GM19328 (cell line): Measurements from ENCODE around the gene EZR.

Experiments used
- ATAC-seq: cut with Tn5 transposase; IDR thresholded peaks from one replicate; pipeline ENCODE4 v1.9.1; 2021; ENCODE audit warnings: mild to moderate bottlenecking, moderate library complexity; ENCODE audit not compliant: unreplicated experiment

The EZR gene

GRCh38 chr6:158764183-158764849 lies 54.9 kb downstream of the EZR start:
- no peak for ATAC-seq

DNA sequence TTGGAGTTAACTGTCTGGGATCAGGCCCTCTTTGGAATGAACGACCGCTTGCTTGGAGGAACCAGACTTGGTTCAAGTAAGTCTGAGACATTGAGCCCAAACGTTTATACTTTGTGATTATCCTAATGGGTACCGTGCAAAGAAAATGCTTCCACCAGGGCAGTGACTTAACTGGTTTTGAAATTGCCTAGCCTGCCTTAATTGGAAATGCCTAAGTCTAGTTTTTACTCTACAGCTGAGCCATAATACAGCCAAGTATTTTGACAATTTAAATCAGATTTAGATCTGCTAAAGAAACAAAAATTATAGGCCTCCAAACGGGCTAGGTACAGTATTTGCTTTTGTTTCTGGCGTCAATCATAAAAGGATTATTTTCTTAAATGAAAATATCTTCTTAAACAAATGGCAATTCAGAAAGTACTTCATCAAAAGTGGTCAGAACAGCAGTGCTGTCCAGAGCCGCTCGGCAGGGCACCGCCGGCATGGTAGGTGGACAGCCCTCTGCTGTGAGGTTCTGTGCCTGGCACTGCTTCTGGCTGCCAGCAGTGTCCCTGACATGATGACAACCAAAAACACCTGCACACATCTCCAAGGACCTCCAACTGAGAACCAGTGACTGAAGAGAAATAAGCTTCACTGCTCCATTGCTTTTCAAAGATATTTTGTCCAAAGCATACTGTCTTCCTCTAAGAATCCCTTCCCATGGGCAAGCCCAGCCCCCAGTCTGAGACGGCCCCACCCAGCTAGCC lies 55.6 kb downstream of the EZR start:
- ATAC-seq = no peak

DNA sequence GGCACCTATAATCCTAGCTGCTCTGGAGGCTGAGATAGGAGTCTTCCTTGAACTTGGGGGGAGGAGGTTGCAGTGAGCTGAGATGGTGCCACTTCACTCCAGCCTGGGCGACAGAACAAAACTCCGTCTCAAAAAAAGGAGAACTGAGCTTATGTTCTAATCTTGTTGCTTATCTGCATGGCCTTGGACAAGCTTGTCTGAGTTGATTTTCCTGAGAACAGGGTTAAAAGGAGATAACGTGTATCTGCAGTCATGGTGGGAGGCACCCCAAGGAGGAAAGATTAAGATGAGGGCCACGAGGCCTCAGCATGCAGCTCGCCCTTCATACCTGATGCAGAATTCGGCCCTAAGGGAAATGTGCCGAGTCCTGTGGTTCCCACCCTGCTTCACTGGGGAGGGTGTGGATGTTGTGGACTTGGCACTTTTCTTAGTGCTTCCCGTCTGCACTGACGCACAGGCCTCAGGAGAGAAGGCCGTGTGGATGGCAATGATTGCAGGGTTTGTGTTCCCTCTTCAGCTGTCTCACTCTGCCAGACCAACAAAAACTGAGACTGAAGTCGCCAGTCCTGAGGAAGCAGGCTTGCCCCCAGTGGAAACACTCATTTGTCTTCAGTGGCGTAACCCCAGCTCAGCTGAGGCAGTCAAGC lies 56.3 kb downstream of the EZR start:
- ATAC-seq = no peak

DNA sequence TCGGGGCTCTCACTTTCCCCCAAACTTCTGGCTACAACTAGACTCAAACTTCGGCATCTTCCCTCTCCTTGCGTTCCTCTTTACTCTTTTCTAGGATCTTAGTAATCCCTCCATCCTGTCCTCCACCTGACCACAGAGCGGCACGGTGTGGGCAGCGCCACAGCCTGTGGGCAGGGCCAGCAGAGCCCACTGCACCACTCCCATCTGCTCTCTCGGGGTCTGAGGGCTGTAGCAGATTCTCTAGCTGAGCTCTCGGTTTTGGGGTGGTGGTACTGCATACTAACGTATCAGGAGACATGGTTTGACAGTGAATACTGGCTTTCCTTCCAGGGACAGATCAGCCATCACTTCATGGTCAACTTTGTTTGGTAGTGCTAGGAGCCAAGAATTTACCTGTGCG lies 57.4 kb downstream of the EZR start:
- no peak for ATAC-seq

GRCh38 chr6:158760618-158761250 lies 58.4 kb downstream of the EZR start:
- ATAC-seq = no peak

GRCh38 chr6:158759966-158760617 lies 59.1 kb downstream of the EZR start:
- no peak for ATAC-seq

GRCh38 chr6:158758941-158759479 lies 60.2 kb downstream of the EZR start:
- no peak for ATAC-seq

GRCh38 chr6:158758451-158758860 lies 60.7 kb downstream of the EZR start:
- no peak for ATAC-seq

- ATAC-seq = no peak
These were observed 61.4 kb downstream of the EZR start for GRCh38 chr6:158757753-158758090.

DNA sequence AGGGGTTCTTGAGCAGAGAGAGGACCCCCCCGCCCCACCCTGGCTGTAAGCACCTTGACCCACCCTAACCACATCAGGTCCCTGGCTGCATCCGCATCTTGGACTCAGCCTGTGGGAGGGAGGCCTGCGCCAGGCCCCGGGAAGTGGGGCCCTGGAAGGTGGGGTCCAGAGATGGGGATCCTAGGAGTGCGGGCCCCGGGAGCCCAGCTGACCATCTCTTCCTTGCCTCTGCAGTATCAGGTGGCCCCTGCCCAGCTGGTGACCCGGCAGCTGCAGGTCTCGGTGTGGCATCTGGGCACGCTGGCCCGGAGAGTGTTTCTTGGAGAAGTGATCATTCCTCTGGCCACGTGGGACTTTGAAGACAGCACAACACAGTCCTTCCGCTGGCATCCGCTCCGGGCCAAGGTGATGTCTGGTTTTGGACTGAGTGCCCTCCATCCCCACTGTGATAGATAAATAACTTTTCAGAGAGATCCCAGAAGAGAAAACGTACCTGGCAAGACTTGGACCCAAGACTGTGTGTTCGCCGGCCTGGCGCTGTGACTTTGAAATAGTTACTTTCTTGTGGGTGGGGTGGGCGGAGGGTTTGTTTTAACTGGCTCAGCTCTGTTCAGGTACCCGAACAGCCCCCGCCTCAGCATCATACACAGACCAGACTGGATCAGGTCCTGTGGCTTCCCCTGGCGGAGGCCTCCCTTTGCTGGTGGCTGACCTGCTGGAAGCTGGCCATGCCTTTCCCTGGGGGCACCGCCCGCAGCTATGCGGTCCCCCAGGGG lies 62.0 kb downstream of the EZR start:
- ATAC-seq = no peak

- ATAC-seq = no peak
These were observed 63.0 kb downstream of the EZR start for GRCh38 chr6:158756126-158756525.

- no peak for ATAC-seq
These were observed 63.5 kb downstream of the EZR start for GRCh38 chr6:158755636-158756035.

DNA sequence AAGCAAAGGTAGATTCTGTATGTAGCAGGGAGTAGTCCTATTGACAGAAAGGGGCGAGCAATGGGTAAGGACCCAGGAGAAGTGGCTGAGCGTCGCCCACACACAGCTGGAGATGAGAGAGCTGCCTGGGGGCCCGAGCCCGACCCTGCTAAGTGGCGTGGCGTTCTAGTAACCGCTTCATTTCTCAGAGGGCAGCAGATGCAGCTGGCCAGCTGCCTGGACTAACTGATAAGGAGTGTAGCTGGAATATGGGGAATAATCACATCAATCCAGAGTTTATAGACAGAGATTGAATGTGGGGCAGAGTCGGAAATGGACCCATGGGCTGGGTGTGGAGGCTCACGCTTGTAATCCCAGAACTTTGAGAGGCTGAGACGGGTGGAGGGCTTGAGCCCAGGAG lies 64.4 kb downstream of the EZR start:
- no peak for ATAC-seq

GRCh38 chr6:158753811-158754210 lies 65.4 kb downstream of the EZR start:
- ATAC-seq = no peak

- ATAC-seq = no peak
These were observed 66.6 kb downstream of the EZR start for GRCh38 chr6:158752613-158753012.

GRCh38 chr6:158751921-158752320 lies 67.2 kb downstream of the EZR start:
- ATAC-seq = no peak

DNA sequence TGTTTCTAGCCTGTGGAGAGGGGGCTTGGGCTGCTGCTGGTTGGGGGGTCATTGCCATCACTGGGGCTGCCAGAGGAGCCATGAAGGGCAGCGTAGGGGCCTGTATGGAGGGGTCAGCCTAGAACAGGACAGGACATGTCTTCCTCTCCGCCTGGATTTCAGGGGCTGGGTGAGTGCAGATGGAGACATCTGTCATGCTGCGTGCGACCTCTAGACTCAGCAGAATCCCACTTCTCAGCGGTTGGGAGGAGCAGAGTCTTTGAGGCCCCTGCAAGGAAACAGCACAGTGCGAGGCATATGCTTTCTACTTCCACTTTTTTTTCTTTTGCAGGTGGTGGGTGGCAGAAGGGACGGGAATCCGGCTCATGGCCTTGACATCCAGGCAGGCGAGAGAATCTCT lies 67.9 kb downstream of the EZR start:
- ATAC-seq = no peak

GRCh38 chr6:158744986-158745430 lies 74.2 kb downstream of the EZR start:
- no peak for ATAC-seq

DNA sequence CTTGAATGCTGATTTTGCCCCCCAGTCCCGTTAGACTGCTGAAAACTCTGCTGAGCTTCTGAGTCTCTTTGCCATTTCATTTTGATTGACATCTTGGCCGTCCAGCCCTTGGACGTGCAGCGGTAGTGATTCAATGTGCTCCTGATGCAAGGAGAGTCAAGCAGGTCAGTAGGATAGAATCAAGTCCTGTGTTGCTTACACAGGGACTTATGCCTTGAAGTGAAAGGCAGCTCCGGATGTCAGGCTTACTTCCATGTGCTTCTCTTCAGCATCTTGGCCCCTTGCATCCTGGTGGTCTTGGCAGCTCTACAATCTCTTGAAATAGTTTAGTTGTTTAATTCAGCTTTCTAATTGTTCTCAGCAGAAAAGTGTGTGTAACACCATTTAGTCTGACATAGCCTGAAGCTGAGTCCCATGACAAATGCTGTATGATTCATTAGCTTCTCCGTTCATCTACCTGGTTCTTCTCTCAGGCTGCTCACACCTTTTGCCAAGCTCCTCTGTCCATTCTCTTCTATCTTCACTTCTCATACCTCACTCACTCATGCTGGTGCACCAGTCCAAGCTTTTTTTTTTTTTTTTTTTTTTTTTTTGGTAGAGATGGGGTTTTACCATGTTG lies 76.0 kb downstream of the EZR start:
- no peak for ATAC-seq

GRCh38 chr6:158739673-158740072 lies 79.5 kb downstream of the EZR start:
- no peak for ATAC-seq
